ENCODE data around the gene FMR1.
A peak's percentile ranks its signal among the peaks of the same experiment; 100 is the strongest.

Gene FMR1

DNA sequence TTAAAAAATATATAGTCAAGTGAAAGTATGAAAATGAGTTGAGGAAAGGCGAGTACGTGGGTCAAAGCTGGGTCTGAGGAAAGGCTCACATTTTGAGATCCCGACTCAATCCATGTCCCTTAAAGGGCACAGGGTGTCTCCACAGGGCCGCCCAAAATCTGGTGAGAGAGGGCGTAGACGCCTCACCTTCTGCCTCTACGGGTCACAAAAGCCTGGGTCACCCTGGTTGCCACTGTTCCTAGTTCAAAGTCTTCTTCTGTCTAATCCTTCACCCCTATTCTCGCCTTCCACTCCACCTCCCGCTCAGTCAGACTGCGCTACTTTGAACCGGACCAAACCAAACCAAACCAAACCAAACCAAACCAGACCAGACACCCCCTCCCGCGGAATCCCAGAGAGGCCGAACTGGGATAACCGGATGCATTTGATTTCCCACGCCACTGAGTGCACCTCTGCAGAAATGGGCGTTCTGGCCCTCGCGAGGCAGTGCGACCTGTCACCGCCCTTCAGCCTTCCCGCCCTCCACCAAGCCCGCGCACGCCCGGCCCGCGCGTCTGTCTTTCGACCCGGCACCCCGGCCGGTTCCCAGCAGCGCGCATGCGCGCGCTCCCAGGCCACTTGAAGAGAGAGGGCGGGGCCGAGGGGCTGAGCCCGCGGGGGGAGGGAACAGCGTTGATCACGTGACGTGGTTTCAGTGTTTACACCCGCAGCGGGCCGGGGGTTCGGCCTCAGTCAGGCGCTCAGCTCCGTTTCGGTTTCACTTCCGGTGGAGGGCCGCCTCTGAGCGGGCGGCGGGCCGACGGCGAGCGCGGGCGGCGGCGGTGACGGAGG, at the start of gene FMR1:
Gene FMR1 (plus strand): TSS at position 728 of the 831 bp plus-strand sequence. CDS start 261 bp downstream, outside the sequence.
- Histone ChIP-seq H3K9ac (ENCODE audit: low read depth, low read length) (peak within 1 kb of the TSS; percentile 90), H3K4me1 (ENCODE audit: insufficient read depth, low read length) (peaks cover 3% of the 10 kb centered on the region), H3K4me3 (ENCODE audit: low read length) (peak within 1 kb of the TSS; percentile 90), H3K9me3 (ENCODE audit: insufficient read depth, low read depth, low read length) (no peaks in the 10 kb centered on the region), H3K27me3 (ENCODE audit: insufficient read depth, low read length) (peaks cover 10% of the 10 kb centered on the region; the same call in 1 of the 2 replicates), H3K36me3 (ENCODE audit: insufficient read depth, low read depth, low read length) (no peaks in the 10 kb centered on the region), H3K27ac (ENCODE audit: low read length) (peak within 1 kb of the TSS; percentile 47)

GRCh38 chrX:147875866-147876596, 35.7 kb upstream of the FMR1 start:
- H3K4me3 ChIP-seq (ENCODE audit: low read length) = no peak overlapping the region
- no peaks in the 10 kb centered on the region for H3K27me3 ChIP-seq (ENCODE audit: insufficient read depth, low read length)
- no peaks in the 10 kb centered on the region for H3K36me3 ChIP-seq (ENCODE audit: insufficient read depth, low read depth, low read length)
- no peak overlapping the region for H3K27ac ChIP-seq (ENCODE audit: low read length)
- H3K9ac ChIP-seq (ENCODE audit: low read depth, low read length) = no peak overlapping the region
- no peaks in the 10 kb centered on the region for H3K9me3 ChIP-seq (ENCODE audit: insufficient read depth, low read depth, low read length)
- no peaks in the 10 kb centered on the region for H3K4me1 ChIP-seq (ENCODE audit: insufficient read depth, low read length)

- H3K27me3 ChIP-seq (ENCODE audit: insufficient read depth, low read length) = no peaks in the 10 kb centered on the region
- H3K9me3 ChIP-seq (ENCODE audit: insufficient read depth, low read depth, low read length) = no peaks in the 10 kb centered on the region
- no peak overlapping the region for H3K4me3 ChIP-seq (ENCODE audit: low read length)
- H3K36me3 ChIP-seq (ENCODE audit: insufficient read depth, low read depth, low read length) = no peaks in the 10 kb centered on the region
- no peak overlapping the region for H3K27ac ChIP-seq (ENCODE audit: low read length)
- H3K4me1 ChIP-seq (ENCODE audit: insufficient read depth, low read length) = no peaks in the 10 kb centered on the region
- H3K9ac ChIP-seq (ENCODE audit: low read depth, low read length) = no peak overlapping the region
Observed at GRCh38 chrX:147876849-147877646, 34.7 kb upstream of the FMR1 start.

- H3K4me3 ChIP-seq (ENCODE audit: low read length) = no peak overlapping the region
- no peaks in the 10 kb centered on the region for H3K27me3 ChIP-seq (ENCODE audit: insufficient read depth, low read length)
- no peaks in the 10 kb centered on the region for H3K9me3 ChIP-seq (ENCODE audit: insufficient read depth, low read depth, low read length)
- no peak overlapping the region for H3K27ac ChIP-seq (ENCODE audit: low read length)
- no peak overlapping the region for H3K9ac ChIP-seq (ENCODE audit: low read depth, low read length)
- H3K36me3 ChIP-seq (ENCODE audit: insufficient read depth, low read depth, low read length) = no peaks in the 10 kb centered on the region
- H3K4me1 ChIP-seq (ENCODE audit: insufficient read depth, low read length) = no peaks in the 10 kb centered on the region
Observed at GRCh38 chrX:147877726-147878125, 34.0 kb upstream of the FMR1 start.

DNA sequence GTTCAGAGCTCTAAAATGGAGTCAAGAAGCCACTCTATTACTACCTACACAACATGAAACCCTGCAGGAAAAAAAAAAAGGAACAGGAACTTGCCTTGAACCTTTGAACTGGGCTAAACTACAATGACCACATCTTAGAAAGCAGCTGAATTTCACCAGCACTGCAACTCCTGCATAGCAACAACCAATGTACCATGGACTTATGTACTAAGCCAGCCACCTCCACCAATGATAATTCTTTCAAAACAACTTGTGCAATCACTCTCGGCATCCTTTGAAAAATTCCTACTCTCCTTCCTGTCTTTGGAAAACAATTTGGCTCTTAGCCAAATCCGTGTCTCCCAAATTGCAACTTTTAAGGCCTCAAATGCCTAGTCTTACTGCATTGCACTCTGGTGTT, 26.8 kb upstream of the FMR1 start:
- H3K4me1 ChIP-seq (ENCODE audit: insufficient read depth, low read length) = no peaks in the 10 kb centered on the region
- H3K36me3 ChIP-seq (ENCODE audit: insufficient read depth, low read depth, low read length) = no peaks in the 10 kb centered on the region
- H3K4me3 ChIP-seq (ENCODE audit: low read length) = no peak overlapping the region
- no peak overlapping the region for H3K9ac ChIP-seq (ENCODE audit: low read depth, low read length)
- H3K9me3 ChIP-seq (ENCODE audit: insufficient read depth, low read depth, low read length) = no peaks in the 10 kb centered on the region
- H3K27me3 ChIP-seq (ENCODE audit: insufficient read depth, low read length) = no peaks in the 10 kb centered on the region
- H3K27ac ChIP-seq (ENCODE audit: low read length) = no peak overlapping the region

GRCh38 chrX:147890756-147891155, 21.0 kb upstream of the FMR1 start:
- no peaks in the 10 kb centered on the region for H3K4me1 ChIP-seq (ENCODE audit: insufficient read depth, low read length)
- no peak overlapping the region for H3K9ac ChIP-seq (ENCODE audit: low read depth, low read length)
- no peak overlapping the region for H3K27ac ChIP-seq (ENCODE audit: low read length)
- no peaks in the 10 kb centered on the region for H3K9me3 ChIP-seq (ENCODE audit: insufficient read depth, low read depth, low read length)
- H3K36me3 ChIP-seq (ENCODE audit: insufficient read depth, low read depth, low read length) = no peaks in the 10 kb centered on the region
- no peaks in the 10 kb centered on the region for H3K27me3 ChIP-seq (ENCODE audit: insufficient read depth, low read length)
- no peak overlapping the region for H3K4me3 ChIP-seq (ENCODE audit: low read length)

GRCh38 chrX:147891896-147892295, 19.8 kb upstream of the FMR1 start:
- Histone ChIP-seq H3K27ac (ENCODE audit: low read length) (no peak overlapping the region), H3K27me3 (ENCODE audit: insufficient read depth, low read length) (no peaks in the 10 kb centered on the region), H3K9ac (ENCODE audit: low read depth, low read length) (no peak overlapping the region), H3K4me3 (ENCODE audit: low read length) (no peak overlapping the region), H3K4me1 (ENCODE audit: insufficient read depth, low read length) (no peaks in the 10 kb centered on the region), H3K36me3 (ENCODE audit: insufficient read depth, low read depth, low read length) (no peaks in the 10 kb centered on the region), H3K9me3 (ENCODE audit: insufficient read depth, low read depth, low read length) (no peaks in the 10 kb centered on the region)

DNA sequence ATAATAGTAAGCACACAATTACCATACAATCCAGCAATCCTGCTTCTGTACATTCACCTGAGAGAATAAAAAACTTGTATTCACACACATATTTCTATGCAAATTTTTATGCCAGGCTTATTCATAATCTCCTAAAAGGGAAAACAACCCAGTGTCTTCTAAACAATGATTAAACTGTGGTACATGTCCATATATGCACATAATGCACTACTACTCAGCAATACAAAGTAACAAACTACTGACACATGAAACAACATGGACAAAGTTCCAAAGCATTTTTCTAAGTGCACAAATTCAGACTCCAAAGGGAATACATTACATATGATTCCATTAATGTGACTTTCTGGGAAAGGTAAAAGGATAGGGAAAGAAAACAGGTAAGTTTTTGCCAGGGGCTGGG, 18.0 kb upstream of the FMR1 start:
- Histone ChIP-seq H3K9ac (ENCODE audit: low read depth, low read length) (no peak overlapping the region), H3K36me3 (ENCODE audit: insufficient read depth, low read depth, low read length) (no peaks in the 10 kb centered on the region), H3K27me3 (ENCODE audit: insufficient read depth, low read length) (no peaks in the 10 kb centered on the region), H3K4me3 (ENCODE audit: low read length) (no peak overlapping the region), H3K27ac (ENCODE audit: low read length) (no peak overlapping the region), H3K9me3 (ENCODE audit: insufficient read depth, low read depth, low read length) (no peaks in the 10 kb centered on the region), H3K4me1 (ENCODE audit: insufficient read depth, low read length) (no peaks in the 10 kb centered on the region)

DNA sequence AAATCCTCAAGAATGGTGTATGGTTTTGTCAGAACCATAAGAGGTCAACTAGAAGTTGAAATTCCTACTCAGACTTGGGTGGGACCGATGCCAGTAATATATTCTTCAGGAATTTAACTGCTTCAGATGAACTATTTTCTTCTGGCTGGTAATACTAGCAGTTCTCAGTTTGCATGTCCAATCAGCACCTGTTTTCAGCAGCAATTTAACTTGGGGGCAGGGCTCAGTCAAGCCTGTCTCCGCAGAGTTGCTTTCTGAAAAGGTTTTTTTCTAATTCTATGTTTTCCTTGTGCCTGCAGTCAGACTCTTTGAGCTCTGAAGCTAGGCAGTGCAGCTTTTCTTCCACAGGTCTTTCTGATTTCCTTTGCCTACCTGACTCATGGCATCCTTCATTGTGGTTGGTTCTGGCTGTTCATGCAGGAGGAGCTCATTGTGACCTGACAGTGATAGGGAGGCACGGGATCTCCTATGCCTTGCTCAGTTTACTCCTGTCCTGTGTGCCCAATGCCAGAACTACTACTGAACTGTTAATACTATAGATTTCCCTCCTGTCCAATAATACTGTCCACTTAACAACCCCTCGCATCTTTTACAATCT, 17.3 kb upstream of the FMR1 start:
- H3K27me3 ChIP-seq (ENCODE audit: insufficient read depth, low read length) = no peaks in the 10 kb centered on the region
- no peaks in the 10 kb centered on the region for H3K4me1 ChIP-seq (ENCODE audit: insufficient read depth, low read length)
- no peak overlapping the region for H3K27ac ChIP-seq (ENCODE audit: low read length)
- H3K9me3 ChIP-seq (ENCODE audit: insufficient read depth, low read depth, low read length) = no peaks in the 10 kb centered on the region
- no peak overlapping the region for H3K4me3 ChIP-seq (ENCODE audit: low read length)
- H3K9ac ChIP-seq (ENCODE audit: low read depth, low read length) = no peak overlapping the region
- no peaks in the 10 kb centered on the region for H3K36me3 ChIP-seq (ENCODE audit: insufficient read depth, low read depth, low read length)

GRCh38 chrX:147897117-147897516, 14.6 kb upstream of the FMR1 start:
- Histone ChIP-seq H3K27ac (ENCODE audit: low read length) (no peak overlapping the region), H3K36me3 (ENCODE audit: insufficient read depth, low read depth, low read length) (no peaks in the 10 kb centered on the region), H3K4me3 (ENCODE audit: low read length) (no peak overlapping the region), H3K27me3 (ENCODE audit: insufficient read depth, low read length) (no peaks in the 10 kb centered on the region), H3K4me1 (ENCODE audit: insufficient read depth, low read length) (no peaks in the 10 kb centered on the region), H3K9ac (ENCODE audit: low read depth, low read length) (no peak overlapping the region), H3K9me3 (ENCODE audit: insufficient read depth, low read depth, low read length) (no peaks in the 10 kb centered on the region)

DNA sequence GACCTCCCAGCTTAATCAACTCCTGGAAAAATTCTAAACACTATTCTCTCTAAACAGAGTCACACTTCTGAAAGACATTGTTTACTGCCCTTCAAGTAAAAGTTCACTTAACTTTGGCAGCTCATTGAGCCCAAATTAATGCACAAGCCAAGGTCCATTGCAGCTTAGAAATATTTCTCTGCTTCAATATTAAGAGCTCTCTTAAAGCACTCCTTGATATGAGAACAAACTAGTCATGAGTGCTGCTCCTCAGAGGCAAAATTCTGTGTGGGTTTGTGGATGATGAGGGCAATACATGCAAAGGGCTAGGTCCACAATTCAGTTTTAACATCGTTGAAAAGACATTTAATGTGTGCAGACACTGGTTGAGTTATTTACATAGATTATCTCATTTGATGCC, 12.8 kb upstream of the FMR1 start:
- no peaks in the 10 kb centered on the region for H3K9me3 ChIP-seq (ENCODE audit: insufficient read depth, low read depth, low read length)
- no peaks in the 10 kb centered on the region for H3K36me3 ChIP-seq (ENCODE audit: insufficient read depth, low read depth, low read length)
- H3K4me3 ChIP-seq (ENCODE audit: low read length) = no peak overlapping the region
- H3K27ac ChIP-seq (ENCODE audit: low read length) = no peak overlapping the region
- no peak overlapping the region for H3K9ac ChIP-seq (ENCODE audit: low read depth, low read length)
- no peaks in the 10 kb centered on the region for H3K27me3 ChIP-seq (ENCODE audit: insufficient read depth, low read length)
- no peaks in the 10 kb centered on the region for H3K4me1 ChIP-seq (ENCODE audit: insufficient read depth, low read length)
